Heart left ventricle (tissue), 16 donors: ENCODE data around the gene PIGZ. TPM values are rescaled to one million over a fixed set of nuclear protein-coding genes. Genes with fewer than 3 reads are reported as not detected.

ENCODE experiments used
- ATAC-seq, 4 donors: fragments of 200-7000 bp; cut with Tn5 transposase; one replicate each; pipeline ENCODE4 v1.9.1; 2020 to 2022; ENCODE audit warnings: moderate library complexity in 4 of 4, mild to moderate bottlenecking in 3 of 4, moderate number of reproducible peaks in 1 of 4
- DNase-seq, 5 donors: peaks; one replicate each; pipeline ENCODE4 v3.0.0-alpha.2; 2020
- H3K27ac ChIP-seq, 12 donors: fragments of 200-600 bp; sonication (generic) in 4 of 12; one replicate each; pipeline versions ENCODE4 v1.5.0 to v1.8.0; 2016 to 2022; ENCODE audit warnings: mild to moderate bottlenecking in 2 of 12
- H3K27me3 ChIP-seq, 9 donors: fragments of 200-600 bp; sonication (generic) in 2 of 9; one replicate each; pipeline versions ENCODE4 v1.5.1 to v1.8.0; 2016 to 2022; ENCODE audit warnings: mild to moderate bottlenecking in 3 of 9
- H3K36me3 ChIP-seq, 9 donors: fragments of 200-600 bp; sonication (generic) in 2 of 9; one replicate each; pipeline versions ENCODE4 v1.5.0 to v1.8.0; 2018 to 2022; ENCODE audit warnings: mild to moderate bottlenecking in 2 of 9
- H3K4me1 ChIP-seq, 12 donors: fragments of 200-600 bp; sonication (generic) in 4 of 12; one replicate each; pipeline versions ENCODE4 v1.5.0 to v1.8.0; 2016 to 2022; ENCODE audit warnings: mild to moderate bottlenecking in 3 of 12
- H3K4me3 ChIP-seq, 12 donors: fragments of 200-600 bp; sonication (generic) in 4 of 12; one replicate each; pipeline versions ENCODE4 v1.5.0 to v1.8.0; 2017 to 2022; ENCODE audit warnings: mild to moderate bottlenecking in 9 of 12, moderate library complexity in 4 of 12
- H3K9me3 ChIP-seq, 12 donors: fragments of 200-600 bp; sonication (generic) in 4 of 12; one replicate each; pipeline versions ENCODE4 v1.5.0 to v1.8.0; 2016 to 2022; ENCODE audit warnings: mild to moderate bottlenecking in 1 of 12
- POLR2A ChIP-seq, 2 donors: fragments of 450-650 bp; IDR thresholded peaks; one replicate each; pipeline ENCODE4 v1.6.1; 2017; ENCODE audit warnings: antibody characterized with exemption in 2 of 2, mild to moderate bottlenecking in 2 of 2, moderate library complexity in 2 of 2
- WGBS, 4 donors: extraction: QIAGEN DNeasy Blood & Tissue Kit in 2 of 4; methylation state at CpG; one replicate each; pipeline versions ENCODE4 v1.1.5 to v1.1.7; 2013 to 2018; 5-methylcytosine and 5-hydroxymethylcytosine counted together
- intact Hi-C, 10 donors: fragments of 100-400 bp; cut with DNase I; formaldehyde crosslinking; loops; one replicate each; pipeline versions ENCODE4 v1.11.1 to v1.14.2; 2022
- polyA plus RNA-seq, 2 donors: library from polyadenylated mRNA; stranded (reverse); fragments of 200-250 nt; gene quantifications; one replicate each; pipeline ENCODE4 v1.2.3, GENCODE V29; 2013
- total RNA-seq, 9 donors: library from RNA; depleted of rRNA in 2 of 9; stranded (reverse); fragments of >200 nt in 2 of 9; fragmentation: NEBNext Ultra II Directional in 3 of 9; extraction: Animal tissue kit (Norgen Biotek cat#: 25700) in 3 of 9; gene quantifications; one replicate each; pipeline versions ENCODE4 v1.1.0 to v1.2.4, GENCODE V29; 2016 to 2023
- TF ChIP-seq, protein P1 (sequence below), 12 donors: fragments of 200-600 bp; sonication (generic) in 4 of 12; IDR thresholded peaks; one replicate each; pipeline versions ENCODE4 v1.5.0 to v1.8.0; 2018 to 2022; ENCODE audit warnings: antibody characterized with exemption in 12 of 12, mild to moderate bottlenecking in 5 of 12
- donor health status: ischemic (EF 13 %, LVEDD 7.1; RV severe dilation, severe dysfunction).
- donor health status: healthy with polysubstance abuse.
- donor health status: DM: no; HTN: yes; CAD: no.
- donor health status: DM: no; HTN: no; CAD: no.
- donor health status: ischemic (EF 25% LVEDD 6.9; RV normal size, moderate dysfunction).
- donor health status: ischemic (EF 25% LVEDD 5.7; RV mildly dilated, moderate dysfunction).
- donor health status: healthy.
- donor health status: DM: yes; HTN: yes; CAD: no.
- donor health status: ischemic (EF 35%, LVEDD 5.7; RV mildly dilated, moderate dysfunction).
- donor health status: nonischemic (EF 11% LVEDD 7.7; RV severe dilation, severe dysfunction).
- donor health status: DM: yes; HTN: yes; CAD: no.
- donor health status: PGD.
- donor health status: ischemic (EF 29% LVEDD 5.4; RV normal size, mild dysfunction).
- donor health status: nonischemic (EF 23%, LVEDD 6.1; RV moderate dilation, normal function).

The PIGZ gene
- total and polyA plus RNA-seq, 11 donors: 2.3 to 8.0 (median 5.9) TPM

DNA sequence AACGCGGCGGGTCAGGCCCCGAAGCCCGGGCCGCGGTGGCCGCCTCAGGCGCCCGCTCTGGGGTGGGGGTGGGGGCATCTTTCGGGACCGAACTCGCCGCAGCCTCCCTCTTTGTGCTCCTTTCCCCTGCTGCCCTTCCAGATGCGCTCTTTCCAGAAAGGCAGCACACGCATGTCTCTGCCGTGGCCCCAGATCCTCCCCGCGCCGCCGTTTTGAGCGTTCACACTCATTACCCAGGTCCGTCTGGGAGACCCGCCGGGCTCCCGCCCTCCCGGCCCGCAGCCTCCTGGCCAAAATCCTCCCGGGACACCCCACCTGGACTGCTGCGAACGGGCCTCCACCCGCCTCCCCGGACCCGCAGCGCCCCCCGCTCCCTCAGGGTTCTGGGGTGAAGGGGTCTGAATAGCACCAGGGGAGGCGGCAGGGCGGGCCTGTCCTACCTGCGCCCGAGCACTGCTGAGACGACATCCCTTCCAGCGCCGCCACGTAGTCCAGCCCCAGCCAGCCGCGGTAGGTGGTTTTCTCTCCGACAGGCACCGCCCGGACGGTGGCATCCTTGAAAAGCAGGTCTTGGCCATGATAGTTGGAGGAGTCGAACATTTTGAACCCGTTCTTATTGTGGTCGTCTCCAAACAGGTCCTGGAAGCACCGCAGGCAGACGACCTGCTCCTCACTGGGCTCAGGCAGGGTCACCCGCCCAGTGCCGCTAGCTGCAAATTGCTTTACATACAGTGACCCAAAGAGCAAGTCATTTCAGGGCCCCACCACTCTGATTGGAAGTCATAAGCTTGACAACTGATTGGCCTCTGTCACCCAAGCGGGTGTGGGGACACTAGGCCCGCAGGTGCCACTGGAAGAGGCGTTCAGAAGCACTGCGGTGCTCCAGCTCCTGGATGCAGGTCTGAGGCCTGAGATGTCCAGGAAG lies 35.1 kb upstream of the PIGZ start:
- ATAC-seq (no peak), DNase-seq (peak in 1 of 5 donors; percentile 35)
- peaks cover 0 to 16% (median 8%) of the 10 kb centered on the region in 12 donors for H3K4me1 ChIP-seq
- peaks cover 0 to 4% (median 0%) of the 10 kb centered on the region in 12 donors for H3K9me3 ChIP-seq
- peak overlapping the region in 4 of 12 donors; percentile 4 to 86 (median 76) for H3K27ac ChIP-seq
- H3K4me3 ChIP-seq: peak overlapping the region in 11 of 12 donors; percentile 45 to 78 (median 69)
- WGBS, 4 donors: 25 to 34% (median 28%) methylated on average over 33 to 61 of the region's 61 CpGs
- no peaks in the 10 kb centered on the region for H3K36me3 ChIP-seq
- no peaks in the 10 kb centered on the region for H3K27me3 ChIP-seq
- intact Hi-C loops: loop anchor here in 9 of 10 donors (2.0 to 10.0 kb wide), 6 partner anchors 25 to 511 kb away; partner anchors contain the start of gene MELTF (in 1 of the 9)
- no peak for TF ChIP-seq POLR2A (IDR thresholded peaks at IDR 0.05)
- TF ChIP-seq, protein P1, sequence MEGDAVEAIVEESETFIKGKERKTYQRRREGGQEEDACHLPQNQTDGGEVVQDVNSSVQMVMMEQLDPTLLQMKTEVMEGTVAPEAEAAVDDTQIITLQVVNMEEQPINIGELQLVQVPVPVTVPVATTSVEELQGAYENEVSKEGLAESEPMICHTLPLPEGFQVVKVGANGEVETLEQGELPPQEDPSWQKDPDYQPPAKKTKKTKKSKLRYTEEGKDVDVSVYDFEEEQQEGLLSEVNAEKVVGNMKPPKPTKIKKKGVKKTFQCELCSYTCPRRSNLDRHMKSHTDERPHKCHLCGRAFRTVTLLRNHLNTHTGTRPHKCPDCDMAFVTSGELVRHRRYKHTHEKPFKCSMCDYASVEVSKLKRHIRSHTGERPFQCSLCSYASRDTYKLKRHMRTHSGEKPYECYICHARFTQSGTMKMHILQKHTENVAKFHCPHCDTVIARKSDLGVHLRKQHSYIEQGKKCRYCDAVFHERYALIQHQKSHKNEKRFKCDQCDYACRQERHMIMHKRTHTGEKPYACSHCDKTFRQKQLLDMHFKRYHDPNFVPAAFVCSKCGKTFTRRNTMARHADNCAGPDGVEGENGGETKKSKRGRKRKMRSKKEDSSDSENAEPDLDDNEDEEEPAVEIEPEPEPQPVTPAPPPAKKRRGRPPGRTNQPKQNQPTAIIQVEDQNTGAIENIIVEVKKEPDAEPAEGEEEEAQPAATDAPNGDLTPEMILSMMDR (IDR thresholded peaks at IDR 0.05): no peak

DNA sequence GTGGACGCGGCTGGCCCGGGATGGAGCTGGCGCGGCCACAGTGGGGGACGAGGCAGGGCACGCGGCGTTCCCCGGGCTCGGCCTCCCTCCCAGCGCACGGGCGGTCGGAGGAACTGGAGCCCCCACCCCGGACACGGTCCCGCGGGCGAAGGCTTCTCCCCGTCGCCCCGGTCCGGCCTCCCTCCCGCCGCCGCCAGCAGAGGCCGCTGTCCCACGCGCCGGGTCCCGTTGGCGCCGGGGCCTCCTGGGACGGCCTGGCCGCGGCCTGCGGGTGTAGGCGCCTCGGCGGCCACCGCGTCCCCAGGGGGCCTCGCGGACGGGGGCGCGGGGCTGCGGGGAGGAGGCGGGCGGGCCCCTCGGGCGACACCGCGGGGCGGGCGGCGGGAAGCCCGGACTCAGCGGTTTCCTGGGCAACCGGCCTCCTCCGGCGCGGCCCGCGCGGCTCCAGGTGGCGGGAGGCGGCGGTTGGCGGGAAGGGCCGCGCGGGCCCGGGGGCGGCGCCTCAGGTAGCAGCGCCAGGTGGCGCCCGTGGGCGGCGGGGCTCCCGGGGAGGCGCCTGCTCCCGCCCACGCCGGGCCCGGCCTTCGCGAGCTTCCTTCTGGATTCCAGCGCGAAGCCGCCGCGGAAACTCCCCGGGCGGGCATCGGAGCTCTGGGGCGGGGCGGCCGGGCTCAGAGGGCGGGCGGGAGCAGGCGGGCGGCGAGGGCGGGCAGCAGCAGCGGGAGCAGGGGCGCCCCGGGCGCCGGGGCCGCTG lies 34.2 kb upstream of the PIGZ start:
- peak; percentile 73 to 90 (median 79) for DNase-seq
- Histone ChIP-seq H3K4me3 (peak overlapping the region; percentile 26 to 78 (median 67)), H3K27ac (peak overlapping the region in 11 of 12 donors; percentile 34 to 86 (median 71)), H3K36me3 (no peaks in the 10 kb centered on the region), H3K9me3 (peaks cover 0 to 6% (median 0%) of the 10 kb centered on the region in 12 donors), H3K27me3 (no peaks in the 10 kb centered on the region), H3K4me1 (peaks cover 0 to 16% (median 8%) of the 10 kb centered on the region in 12 donors)
- peak; percentile 28 to 92 (median 82) for ATAC-seq
- intact Hi-C loops: loop anchor here (1.0 to 10.0 kb wide), 7 partner anchors 26 to 512 kb away; partner anchors contain the start of gene MELTF (in 1 of the 10)
- 0 to 1% (median 0%) methylated on average over 30 to 113 of the region's 113 CpGs for WGBS, 4 donors
- TF ChIP-seq POLR2A (IDR thresholded peaks at IDR 0.05): no peak
- TF ChIP-seq, protein P1 (IDR thresholded peaks at IDR 0.05): peak; percentile 48 to 93 (median 79)

DNA sequence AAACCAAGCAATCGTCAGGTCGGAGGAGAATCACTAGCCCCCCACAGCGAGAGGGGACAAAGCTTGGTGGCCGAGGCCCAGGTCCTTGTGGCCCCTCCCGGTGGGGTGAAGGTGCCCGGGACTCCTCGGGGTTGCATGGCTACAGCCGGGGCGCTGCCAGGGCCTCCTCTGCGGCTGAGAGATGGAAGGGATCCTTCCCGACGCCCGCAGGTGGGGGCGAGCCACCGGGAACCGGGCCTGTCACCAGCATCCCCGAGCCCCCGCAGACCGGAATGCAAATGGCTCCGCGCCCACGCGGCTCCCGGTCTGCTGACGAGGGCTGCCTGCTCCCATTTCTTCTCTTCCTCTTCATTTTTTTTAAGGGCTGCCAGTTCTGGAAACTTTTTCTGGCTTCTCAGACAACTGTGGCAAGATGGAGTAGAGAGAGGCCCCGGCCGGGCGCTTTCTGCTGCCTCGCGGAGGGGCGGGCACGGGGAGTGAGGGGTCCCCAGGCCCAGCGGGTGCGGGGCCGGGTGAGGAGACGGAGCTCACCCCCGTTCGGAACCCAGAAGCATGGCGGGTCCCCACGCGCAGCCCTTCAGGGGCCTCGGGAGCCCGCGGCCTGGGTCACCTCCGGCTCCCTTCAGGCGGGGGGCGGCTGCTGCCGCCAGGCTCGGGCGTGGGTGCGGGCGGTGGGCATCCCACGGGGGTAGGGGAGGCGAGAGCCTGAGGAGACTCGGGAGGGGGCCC lies 33.5 kb upstream of the PIGZ start:
- no peaks in the 10 kb centered on the region for H3K36me3 ChIP-seq
- peak overlapping the region in 11 of 12 donors; percentile 34 to 86 (median 71) for H3K27ac ChIP-seq
- H3K9me3 ChIP-seq: peaks cover 0 to 6% (median 0%) of the 10 kb centered on the region in 12 donors
- ATAC-seq (peak in 3 of 4 donors; percentile 14 to 49 (median 33)), DNase-seq (peak in 3 of 5 donors; percentile 39 to 48 (median 40))
- 24 to 44% (median 31%) methylated on average over 39 to 55 of the region's 55 CpGs for WGBS, 4 donors
- intact Hi-C loops: loop anchor here (1.0 to 10.0 kb wide), 7 partner anchors 27 to 513 kb away; partner anchors contain the start of gene MELTF (in 1 of the 10)
- H3K27me3 ChIP-seq: no peaks in the 10 kb centered on the region
- H3K4me3 ChIP-seq: peak overlapping the region; percentile 26 to 78 (median 67)
- peaks cover 0 to 16% (median 8%) of the 10 kb centered on the region in 12 donors for H3K4me1 ChIP-seq
- TF ChIP-seq POLR2A (IDR thresholded peaks at IDR 0.05): no peak
- TF ChIP-seq, protein P1 (IDR thresholded peaks at IDR 0.05): no peak
